GM12892 (cell line): ENCODE results near the gene FAM217A.

Source experiments
- POLR2A ChIP-seq: IDR thresholded peaks from 2 replicates; pipeline ENCODE4 v1.6.1; 2011; ENCODE audit warnings: low read depth, low read length, control low read depth
- POLR2AphosphoS5 ChIP-seq: IDR thresholded peaks from 2 replicates; pipeline ENCODE4 v1.6.1; 2011; ENCODE audit warnings: low read depth, low read length, control low read depth

DNA sequence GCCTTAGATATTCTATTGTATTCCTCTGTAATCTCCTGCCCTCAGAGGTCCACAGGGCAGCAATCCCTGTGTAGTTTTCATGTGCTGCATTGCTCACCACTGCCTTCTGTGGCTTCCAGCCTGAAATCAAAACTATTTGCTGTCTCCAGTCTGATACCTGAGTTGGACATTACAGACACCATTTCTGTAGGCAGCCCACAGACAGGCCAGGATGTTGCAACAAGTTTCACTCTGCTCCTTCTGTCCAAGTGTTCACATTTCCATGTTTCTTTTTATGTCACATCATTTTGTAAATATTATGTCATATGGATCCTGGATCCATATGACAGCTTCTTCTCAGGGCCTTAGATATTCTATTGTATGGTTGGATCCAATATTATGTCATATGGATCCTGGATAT, 34.7 kb upstream of the FAM217A start:
- no peak for TF ChIP-seq POLR2AphosphoS5
- no peak for TF ChIP-seq POLR2A
